HG03196 (cell line): ENCODE data around the gene COL5A1.

ENCODE experiments used
- ATAC-seq: cut with Tn5 transposase; IDR thresholded peaks from one replicate; pipeline ENCODE4 v1.9.1; 2021; ENCODE audit not compliant: unreplicated experiment

Gene COL5A1

DNA sequence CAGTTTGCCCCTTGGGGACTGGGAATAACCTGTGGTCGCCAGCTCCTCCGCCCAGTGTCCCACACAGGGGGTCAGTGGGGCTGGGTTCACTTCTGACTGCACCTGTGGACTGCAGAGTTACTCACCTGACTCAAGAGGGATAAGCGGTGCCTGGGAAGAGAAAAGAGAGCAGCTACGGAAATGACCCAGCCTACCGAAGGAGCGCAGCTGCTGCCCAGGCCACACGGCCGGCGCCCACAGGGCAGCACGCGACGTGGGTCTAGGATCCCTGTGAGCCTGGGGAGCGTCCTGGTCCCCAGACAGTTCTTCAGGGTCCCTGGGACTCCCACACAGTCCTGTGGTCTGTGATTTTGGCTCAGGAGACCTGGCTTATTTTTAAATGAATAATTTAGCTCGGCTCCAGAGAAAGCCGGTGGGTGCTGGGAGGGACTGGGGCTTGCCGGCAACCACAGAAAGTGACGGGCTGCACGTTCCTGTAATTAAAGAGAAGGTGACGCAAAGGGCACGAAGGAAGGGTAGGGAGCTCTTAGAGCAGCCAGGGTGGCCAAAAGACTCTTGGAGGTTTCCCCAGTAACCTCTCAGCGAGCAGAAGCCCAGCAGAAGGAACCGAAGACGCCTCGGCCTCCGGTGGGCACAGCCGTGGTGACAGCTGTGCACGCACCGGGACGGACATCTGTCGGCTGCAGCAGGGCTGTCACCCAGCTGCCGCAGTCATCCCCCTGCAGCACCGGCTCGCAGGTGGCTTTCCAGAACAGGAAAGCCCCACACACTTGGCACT is 141.5 kb downstream of the COL5A1 start:
- no peak for ATAC-seq

- no peak for ATAC-seq
Measured at GRCh38 chr9:134783699-134784039, 142.1 kb downstream of the COL5A1 start.

DNA sequence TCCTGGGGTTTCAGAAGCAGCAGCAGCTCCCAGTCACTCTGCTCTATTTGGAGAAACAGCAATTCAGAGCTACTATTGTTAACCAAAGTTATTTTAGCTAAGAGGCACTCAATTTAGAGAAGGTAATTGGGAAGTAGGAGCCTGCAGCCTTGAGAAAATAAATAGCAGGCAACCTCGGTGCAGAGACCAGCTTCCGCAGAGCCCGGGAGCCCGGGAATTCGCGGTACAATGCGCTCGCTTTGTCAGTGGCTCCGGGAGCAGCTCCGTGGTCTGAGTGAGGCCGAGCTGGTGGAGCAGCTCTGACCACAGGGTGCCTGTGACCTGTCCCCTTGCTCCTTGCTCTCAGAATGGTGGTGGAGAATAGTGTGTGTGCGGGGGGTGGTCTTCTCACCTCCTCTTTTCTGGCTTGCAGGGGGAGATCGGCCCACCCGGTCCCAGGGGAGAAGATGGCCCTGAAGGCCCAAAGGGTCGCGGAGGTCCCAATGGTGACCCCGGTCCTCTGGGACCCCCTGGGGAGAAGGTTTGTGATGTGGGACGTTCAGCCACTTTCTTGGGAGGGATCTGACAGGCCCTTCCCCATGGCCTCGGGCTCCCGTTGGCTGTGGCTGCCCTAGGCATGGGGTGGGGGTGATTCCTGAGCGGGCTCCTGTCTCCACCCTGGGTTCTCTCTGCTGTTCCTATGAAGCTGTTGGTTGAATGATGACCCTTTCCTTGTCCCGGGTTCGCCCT is 143.1 kb downstream of the COL5A1 start:
- no peak for ATAC-seq

DNA sequence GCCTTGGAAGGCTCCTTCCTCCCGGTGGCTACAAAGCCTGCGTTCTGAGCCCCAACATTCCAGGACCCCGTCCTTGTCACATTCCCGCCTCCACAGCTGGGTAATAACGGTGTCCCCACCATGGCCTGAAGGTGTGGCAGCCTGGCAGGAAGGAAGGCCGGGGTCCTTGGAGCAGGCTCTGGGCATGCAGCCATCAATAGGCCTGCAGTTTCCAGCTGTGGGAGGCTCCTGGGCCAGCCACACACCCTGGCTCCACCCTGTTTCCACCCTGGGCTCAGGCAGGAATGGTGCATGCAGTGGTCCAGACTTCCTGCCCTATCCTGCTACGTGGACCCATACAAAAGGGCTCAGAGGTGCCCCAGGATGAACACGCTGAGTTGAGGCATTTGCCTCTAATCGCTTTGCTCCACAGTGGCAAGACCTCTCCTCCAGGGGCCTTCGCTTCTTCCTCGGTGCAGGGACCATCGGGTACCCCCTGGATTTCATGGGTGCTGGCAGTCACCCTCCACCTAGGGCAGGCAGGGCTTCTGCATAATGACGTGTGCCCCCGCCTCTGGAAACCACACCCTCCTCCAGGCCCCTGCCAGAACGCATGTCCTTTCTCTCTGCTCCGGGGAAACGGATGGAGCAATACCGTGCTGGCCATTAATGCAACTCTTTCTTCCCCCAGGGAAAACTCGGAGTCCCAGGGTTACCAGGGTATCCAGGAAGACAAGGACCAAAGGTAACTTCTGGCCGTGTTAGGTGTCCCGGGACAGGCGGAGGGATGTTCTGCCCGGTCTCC is 143.9 kb downstream of the COL5A1 start:
- no peak for ATAC-seq

DNA sequence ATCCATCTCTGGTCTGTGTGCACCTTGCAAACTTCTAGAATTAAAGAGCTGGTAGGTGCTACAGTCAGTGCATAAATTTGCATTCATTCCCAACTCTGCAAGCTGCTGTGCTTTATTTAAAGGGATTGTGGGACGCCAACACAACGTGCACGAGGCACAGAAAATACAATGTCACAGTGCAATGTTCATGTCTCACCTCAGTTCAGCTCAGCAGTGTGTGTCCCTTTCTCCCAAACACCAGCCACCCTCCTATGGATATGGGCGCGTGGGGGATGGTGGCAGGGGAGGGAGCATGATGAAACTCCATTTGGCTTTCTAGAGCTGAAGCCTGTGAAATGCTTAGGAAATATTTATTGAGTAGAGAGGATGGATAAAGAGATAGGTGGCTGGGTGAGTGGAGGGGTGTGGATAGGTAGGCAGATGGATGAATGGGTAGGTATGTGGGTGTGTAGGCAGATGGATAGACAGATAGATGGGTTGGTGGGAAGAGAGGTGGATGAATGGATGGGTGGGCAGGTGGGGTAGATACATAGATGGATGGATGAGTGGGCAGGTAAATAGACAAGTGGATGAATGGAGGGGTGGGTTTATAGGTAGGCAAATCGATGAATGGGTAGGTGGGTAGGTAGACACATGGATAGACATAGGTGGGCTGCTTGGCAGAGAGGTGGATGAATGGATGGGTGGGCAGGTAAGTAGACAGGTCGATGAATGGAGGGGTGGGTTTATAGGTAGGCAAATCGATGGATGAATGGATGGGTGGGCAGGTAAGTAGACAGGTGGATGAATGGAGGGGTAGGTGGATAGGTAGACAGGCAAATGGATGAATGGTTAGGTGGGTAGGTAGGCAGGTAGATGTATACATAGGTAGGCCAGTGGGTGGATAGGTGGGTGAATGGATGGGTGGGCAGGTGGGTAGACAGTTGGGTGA is 146.3 kb downstream of the COL5A1 start:
- ATAC-seq: no peak

- no peak for ATAC-seq
Measured at GRCh38 chr9:134789168-134789567, 147.6 kb downstream of the COL5A1 start.

DNA sequence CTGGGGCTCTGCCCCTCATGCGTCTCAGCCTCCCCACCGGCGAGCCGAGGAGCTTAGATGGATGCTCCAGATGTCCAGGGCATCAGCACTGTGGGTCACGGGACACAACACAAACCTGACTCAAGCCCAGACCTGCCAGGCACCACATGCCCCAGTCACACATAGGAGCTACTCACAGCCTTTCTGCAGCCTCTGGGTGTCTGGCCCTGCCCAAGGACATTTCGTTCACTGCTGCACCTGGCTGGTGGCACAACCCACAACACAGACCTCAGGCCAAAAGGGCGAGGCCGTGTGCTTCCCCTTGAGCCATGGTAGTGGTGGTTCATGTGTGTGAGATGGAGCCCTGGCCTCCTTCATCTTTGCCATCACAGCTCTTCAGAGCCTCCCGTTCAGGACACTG is 149.4 kb downstream of the COL5A1 start:
- ATAC-seq: no peak

GRCh38 chr9:134792627-134793026 is 151.0 kb downstream of the COL5A1 start:
- ATAC-seq: no peak

GRCh38 chr9:134793288-134794188 is 151.9 kb downstream of the COL5A1 start:
- no peak for ATAC-seq

GRCh38 chr9:134794663-134795370 is 153.2 kb downstream of the COL5A1 start:
- no peak for ATAC-seq

DNA sequence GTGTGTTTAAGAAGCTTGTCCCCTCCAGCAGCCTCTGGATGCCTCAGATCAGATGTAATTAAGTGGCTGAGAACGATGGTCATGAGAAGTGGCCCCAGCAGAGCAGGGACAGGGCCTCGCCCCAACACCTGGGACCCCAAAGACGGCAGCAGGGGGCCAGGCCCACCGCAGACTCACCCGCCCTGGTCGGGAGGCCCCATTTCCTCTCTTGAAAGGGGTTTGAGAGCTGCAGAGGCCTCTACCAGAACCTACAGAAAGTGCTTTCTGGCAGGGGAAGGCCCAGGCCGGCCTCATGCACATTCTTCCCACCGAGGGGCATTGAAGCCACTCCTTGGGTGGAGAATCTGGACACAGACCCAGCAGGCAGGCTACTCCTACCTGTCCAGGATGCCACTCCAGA is 153.8 kb downstream of the COL5A1 start:
- ATAC-seq: no peak

- no peak for ATAC-seq
Measured at GRCh38 chr9:134796882-134797281, 155.3 kb downstream of the COL5A1 start.

DNA sequence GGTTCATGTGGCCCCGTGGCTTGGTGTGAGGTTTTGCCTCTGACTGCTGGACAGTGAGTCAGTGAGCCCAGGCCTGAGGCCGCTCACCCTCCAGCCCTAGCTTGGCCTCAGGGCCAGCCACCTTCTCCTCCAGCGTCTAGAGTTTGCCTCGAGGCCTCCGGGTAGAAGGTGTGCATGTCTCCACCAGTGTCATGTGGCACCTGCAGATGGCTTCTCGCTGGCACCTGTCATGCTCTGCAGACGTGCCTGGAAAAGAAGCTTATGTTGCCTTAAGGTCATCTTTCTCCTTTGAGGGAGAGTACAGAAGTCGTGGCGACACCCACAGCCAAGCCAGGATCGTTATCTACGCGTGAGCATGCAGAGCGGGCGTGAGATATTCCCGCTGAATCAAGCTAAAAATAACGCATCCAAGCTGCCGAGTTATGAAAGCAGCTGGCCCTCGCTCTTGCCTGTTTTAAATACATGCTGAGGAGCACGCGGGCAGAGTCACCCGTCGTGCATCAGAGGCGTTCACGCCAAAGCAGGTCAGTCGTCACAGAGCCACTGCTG is 159.3 kb downstream of the COL5A1 start:
- no peak for ATAC-seq

- ATAC-seq: no peak
Measured at GRCh38 chr9:134802216-134802795, 160.7 kb downstream of the COL5A1 start.

DNA sequence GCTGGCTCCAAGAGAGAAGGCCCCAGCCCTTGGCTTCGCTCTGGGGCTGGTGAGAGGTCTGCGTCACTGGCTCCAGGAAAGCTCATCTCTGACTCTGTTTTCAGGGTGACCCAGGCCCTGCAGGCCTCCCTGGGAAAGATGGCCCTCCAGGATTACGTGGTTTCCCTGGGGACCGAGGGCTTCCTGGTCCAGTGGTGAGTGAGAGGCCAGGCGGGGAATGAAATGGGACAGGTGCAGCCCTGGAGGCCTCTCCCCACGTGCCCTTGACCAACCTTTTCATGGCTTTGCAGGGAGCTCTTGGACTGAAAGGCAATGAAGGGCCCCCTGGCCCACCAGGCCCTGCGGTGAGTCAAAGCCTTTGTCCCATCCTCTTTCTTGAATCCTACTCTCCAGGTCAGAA is 163.3 kb downstream of the COL5A1 start:
- no peak for ATAC-seq

- no peak for ATAC-seq
Measured at GRCh38 chr9:134807716-134808446, 166.3 kb downstream of the COL5A1 start.

- no peak for ATAC-seq
Measured at GRCh38 chr9:134808447-134808792, 166.8 kb downstream of the COL5A1 start.

- no peak for ATAC-seq
Measured at GRCh38 chr9:134809292-134809691, 167.7 kb downstream of the COL5A1 start.
